Lower leg skin (tissue), 3 donors: ENCODE results near the gene MAP4K3.

Source experiments
- POLR2A ChIP-seq, 2 donors: fragments of 450-650 bp; IDR thresholded peaks; one replicate each; pipeline ENCODE4 v1.6.1; 2016 to 2017; ENCODE audit warnings: antibody characterized with exemption in 2 of 2, mild to moderate bottlenecking in 1 of 2, moderate library complexity in 1 of 2
- TF ChIP-seq, protein P1 (sequence below), 3 donors: fragments of 450-650 bp; IDR thresholded peaks; one replicate each; pipeline ENCODE4 v1.5.1; 2016; ENCODE audit warnings: antibody characterized with exemption in 3 of 3, mild to moderate bottlenecking in 3 of 3, moderate library complexity in 2 of 3

DNA sequence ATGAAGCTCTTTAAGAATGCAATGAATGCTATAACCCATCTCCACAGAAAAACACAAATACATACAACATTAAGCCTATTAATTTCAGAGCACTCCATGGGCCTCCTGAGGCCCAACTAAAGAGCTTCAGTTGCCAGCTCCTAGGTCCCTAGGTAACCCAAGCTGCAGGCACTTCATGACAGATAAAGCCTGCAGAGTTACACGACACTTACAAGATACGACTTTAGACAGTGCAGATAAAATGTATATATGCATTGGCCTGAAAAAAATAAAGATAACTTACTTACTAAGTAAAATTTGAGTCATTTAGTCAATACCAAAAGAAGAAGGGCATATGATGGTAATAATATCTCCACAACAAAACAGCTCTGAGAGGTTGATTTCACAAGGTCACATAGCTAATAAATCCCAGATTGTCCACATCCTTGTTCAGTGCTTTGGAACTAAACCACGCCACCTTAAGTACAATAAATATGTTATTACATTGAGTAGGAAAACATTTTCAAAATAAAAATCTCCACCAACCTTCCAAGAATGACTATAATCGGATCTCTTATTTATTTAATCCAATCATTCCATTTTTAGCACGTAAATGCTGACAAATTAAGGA is 3.4 kb downstream of the MAP4K3 start:
- TF ChIP-seq, protein P1, sequence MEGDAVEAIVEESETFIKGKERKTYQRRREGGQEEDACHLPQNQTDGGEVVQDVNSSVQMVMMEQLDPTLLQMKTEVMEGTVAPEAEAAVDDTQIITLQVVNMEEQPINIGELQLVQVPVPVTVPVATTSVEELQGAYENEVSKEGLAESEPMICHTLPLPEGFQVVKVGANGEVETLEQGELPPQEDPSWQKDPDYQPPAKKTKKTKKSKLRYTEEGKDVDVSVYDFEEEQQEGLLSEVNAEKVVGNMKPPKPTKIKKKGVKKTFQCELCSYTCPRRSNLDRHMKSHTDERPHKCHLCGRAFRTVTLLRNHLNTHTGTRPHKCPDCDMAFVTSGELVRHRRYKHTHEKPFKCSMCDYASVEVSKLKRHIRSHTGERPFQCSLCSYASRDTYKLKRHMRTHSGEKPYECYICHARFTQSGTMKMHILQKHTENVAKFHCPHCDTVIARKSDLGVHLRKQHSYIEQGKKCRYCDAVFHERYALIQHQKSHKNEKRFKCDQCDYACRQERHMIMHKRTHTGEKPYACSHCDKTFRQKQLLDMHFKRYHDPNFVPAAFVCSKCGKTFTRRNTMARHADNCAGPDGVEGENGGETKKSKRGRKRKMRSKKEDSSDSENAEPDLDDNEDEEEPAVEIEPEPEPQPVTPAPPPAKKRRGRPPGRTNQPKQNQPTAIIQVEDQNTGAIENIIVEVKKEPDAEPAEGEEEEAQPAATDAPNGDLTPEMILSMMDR (IDR thresholded peaks at IDR 0.05) = no peak
- TF ChIP-seq POLR2A (IDR thresholded peaks at IDR 0.05) = no peak
